HG03139 (cell line): Measurements from ENCODE around the gene HOXD13.

Experiments
- ATAC-seq: cut with Tn5 transposase; IDR thresholded peaks from one replicate; pipeline ENCODE4 v1.9.1; 2021; ENCODE audit not compliant: unreplicated experiment

Gene HOXD13

DNA sequence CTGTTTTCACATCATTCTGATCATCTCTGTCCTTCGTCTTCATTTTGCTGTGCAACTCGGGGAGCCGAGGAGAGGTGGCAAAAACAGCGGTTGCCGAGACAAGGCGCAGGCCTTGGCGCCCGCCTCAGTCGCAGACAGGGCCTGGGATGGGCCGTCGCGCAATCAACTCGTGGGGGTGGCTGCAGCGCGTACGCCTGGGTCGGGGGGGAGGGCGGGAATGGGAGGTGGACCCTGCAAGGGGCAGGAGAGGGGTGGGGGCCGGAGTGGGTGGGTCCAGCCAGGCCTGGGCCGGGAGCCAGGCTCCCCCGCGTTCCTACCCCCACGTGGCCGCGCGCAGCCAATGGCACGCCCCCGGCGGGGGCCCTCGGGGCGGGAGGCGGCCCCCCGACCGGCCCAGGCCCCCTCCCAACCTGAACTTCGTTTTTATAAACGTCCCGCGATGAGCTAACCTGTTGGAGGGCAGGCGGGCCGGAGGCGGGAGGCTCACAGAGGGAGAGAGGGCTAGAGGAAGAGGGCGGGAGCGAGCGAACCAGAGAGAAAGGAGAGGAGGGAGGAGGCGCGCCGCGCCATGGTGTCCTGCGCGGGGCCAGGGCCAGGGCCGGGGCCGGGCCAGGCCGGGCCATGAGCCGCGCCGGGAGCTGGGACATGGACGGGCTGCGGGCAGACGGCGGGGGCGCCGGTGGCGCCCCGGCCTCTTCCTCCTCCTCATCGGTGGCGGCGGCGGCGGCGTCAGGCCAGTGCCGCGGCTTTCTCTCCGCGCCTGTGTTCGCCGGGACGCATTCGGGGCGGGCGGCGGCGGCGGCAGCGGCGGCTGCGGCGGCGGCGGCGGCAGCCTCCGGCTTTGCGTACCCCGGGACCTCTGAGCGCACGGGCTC is at the start of gene HOXD13:
Gene HOXD13, plus strand, starts transcription at position 452 of the 875 bp plus-strand sequence. Its CDS starts 170 bp downstream, at position 622.
- no peak for ATAC-seq

DNA sequence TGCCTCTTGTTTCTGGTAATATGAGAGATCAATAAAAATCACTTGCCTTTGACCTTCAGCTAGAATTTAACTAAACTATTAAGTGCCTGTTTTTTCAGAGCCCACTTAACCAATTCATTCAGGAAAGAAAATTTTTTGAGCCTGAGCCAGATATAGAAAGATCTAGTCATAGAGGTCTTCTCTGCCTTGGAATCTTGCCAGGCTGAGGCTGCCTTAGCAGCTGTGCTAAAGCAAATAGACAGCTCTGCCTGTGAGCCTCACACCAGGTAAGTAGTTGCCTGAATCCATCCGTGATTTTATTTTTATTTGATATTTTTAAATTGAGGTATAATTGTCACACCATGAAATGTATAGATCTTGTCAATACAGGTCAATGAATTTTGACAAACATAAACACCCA is 36.1 kb upstream of the HOXD13 start:
- ATAC-seq, result no peak

- ATAC-seq, result no peak
Measured at GRCh38 chr2:176063958-176064357, 28.6 kb upstream of the HOXD13 start.

GRCh38 chr2:176066645-176067588 is 25.6 kb upstream of the HOXD13 start:
- no peak for ATAC-seq

GRCh38 chr2:176067589-176068418 is 24.7 kb upstream of the HOXD13 start:
- no peak for ATAC-seq

GRCh38 chr2:176068419-176068832 is 24.1 kb upstream of the HOXD13 start:
- ATAC-seq, result no peak

- no peak for ATAC-seq
Measured at GRCh38 chr2:176071330-176072291, 20.9 kb upstream of the HOXD13 start.

DNA sequence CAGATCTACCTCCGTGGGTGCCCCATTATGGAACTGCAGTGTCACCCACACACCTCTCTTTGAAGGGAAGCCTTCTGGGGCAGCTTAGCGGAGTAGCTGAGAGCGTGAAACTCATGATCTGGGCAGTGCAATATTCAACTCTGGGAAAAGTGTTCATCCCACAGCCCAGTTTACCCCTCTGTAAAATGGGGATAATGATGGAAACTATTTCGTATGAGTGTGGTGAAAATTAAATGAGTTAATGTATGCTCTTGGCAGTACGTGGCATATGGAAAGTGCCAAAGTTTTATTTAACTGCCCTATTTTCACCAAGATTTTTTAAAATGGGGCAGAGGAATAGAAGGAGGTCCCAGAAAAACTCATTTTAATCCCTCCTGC is 20.2 kb upstream of the HOXD13 start:
- ATAC-seq, result no peak

DNA sequence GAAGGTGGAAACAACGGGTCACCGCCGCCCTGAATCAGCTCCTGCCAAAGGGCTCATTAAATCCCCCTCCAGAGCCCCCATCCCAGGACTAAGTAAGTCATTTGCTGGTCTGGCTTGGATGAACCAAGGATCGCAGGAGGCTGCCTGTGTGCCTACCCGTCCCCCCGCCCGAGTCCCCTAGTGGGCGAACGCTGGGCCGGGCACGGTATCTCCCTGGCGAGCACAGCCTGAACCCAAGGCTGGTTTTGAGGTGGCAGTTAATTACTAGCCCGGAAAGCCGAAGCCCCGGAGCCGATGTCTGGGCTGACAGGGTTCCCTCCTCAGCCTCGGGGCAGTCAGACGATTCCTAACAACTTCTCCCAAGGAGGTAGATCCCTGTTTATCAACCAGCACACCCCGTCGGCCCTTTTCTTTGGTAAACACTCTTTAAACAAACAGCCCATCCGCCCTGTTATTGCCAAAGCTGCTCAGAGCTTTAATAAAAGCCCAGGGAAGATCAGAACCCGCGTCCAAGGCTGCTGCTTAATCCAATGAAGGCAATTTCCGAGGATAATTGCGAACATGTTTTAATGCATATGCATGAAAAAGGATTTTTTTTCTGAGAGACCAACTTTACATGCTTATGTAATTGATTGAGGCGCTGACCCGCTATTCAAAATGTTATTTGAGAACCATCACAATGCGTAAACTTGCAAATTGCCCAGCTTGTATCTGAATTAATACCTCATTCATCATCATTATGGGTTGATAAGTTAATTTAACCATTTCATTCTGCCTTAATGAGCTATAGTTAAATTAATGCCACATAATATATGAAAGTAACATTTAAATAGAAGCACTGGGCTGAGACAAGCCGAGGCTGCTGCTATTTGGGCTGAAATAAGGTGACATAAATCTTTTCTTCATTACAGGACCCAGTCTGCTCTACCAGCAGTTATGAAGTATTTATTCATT is 19.3 kb upstream of the HOXD13 start:
- ATAC-seq, result no peak

- no peak for ATAC-seq
Measured at GRCh38 chr2:176074919-176075425, 17.5 kb upstream of the HOXD13 start.

DNA sequence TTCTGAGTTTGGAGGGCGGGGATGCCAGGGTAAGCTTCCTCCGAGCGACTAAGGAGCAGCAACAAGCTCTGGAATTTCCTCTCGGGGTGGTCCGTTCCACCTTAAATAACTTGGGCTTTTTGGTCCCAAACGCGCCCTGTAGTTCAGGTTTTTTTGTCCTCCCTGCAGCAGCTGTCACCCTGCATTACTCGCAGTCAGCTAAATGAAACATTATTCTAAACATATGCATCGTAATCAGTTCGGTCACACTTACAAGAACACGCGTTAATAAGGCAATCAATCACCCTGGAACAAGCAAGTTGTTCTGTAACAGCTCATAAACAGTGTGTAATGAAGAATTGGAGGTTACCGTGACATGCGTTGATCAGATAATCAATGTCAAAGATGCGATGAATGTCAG is 17.0 kb upstream of the HOXD13 start:
- no peak for ATAC-seq

DNA sequence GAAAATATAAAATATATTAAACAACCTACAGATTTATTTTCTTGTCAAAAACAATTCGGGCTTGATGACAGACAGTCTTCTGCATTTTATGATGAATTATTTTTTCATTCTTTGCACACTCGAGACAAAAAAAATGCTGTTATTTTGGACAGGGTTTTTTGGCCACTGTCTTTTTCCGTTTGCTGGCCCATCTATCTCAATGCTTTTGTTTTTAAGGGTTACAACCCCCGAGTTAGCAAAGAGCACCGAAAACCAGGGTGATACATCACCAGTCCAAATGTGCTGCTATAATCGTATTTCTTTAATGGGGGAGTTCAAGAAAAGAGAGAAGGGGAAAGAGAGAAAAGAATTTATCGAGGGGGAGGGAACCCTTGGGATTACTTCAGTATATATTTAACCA is 16.5 kb upstream of the HOXD13 start:
- ATAC-seq, result no peak

DNA sequence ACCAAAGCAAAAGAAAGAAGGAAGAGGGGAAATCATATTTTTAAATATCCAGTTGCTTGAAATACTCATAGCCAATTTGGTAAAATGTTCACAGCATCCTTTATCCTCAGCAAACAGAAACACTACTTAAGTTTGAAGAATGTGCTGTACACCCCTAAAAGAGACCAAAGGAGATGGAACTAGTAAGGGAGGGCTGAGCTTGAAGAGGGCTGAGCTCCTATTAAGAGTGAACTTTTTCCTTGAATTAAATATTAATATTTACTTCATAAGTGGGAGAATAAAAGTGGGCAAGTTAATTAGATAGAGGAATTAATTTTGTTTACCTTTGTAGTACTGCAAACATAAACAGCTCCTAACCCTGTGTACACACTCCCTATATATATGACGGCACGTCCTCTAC is 15.7 kb upstream of the HOXD13 start:
- no peak for ATAC-seq

DNA sequence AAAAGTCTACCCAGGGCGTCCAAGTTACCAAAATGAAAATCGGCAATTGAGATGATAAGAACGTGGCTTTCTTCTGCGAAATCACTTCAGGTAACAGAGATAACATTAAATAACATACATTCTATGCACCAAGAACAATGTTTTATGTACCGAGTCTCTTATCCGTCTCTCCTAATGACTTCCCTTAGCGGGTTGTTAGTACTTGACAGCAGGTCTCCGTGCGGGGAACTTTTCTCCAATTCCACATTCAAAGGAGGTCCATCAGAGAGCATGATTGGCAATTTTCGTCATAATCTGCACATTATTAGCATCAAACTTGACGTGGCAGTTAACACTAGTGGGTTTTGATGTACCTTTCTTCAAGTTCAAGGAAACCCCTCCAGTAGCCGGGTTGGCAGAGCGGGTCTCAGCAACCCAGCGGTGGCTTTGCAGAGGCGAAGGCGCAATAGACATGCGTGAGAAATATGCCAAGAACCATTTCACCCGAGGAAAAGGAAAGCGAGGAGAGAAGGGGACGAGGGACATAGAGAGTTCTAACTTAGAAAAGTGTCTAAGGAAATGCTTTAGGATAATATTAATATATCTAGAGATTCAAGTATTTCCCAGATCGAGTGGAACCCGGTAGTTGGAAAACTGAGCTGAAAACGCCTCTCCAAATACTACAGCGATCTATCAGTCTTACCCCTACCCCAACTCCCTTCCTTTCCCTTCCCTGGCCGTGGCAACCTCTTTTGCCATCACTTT is 13.8 kb upstream of the HOXD13 start:
- no peak for ATAC-seq

DNA sequence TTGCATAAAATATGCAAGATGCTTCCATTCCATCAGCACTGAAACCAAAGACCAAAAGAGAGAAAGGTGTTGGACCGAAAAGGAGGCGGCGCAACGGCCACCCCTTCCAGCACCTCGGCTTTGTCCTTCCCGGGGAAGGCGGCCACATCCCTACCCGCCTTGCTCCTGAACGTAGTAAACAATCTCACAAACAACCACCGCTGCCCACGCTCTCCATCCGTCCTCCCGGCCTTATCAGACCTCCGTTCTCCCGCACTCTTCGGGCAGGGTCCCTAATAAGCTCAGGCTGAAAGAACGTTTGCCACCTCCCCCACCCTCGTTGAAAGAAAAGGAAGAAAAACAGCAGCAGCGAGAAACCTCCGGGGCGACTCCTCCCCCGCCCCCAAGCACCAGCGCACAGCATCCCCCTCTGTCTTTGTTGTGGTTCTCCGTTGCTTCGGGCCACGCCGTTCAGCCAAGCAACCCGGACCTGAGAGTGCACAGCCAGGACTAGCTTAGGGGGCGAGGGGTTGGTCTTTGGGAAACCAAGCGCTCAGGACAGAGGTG is 13.2 kb upstream of the HOXD13 start:
- no peak for ATAC-seq

DNA sequence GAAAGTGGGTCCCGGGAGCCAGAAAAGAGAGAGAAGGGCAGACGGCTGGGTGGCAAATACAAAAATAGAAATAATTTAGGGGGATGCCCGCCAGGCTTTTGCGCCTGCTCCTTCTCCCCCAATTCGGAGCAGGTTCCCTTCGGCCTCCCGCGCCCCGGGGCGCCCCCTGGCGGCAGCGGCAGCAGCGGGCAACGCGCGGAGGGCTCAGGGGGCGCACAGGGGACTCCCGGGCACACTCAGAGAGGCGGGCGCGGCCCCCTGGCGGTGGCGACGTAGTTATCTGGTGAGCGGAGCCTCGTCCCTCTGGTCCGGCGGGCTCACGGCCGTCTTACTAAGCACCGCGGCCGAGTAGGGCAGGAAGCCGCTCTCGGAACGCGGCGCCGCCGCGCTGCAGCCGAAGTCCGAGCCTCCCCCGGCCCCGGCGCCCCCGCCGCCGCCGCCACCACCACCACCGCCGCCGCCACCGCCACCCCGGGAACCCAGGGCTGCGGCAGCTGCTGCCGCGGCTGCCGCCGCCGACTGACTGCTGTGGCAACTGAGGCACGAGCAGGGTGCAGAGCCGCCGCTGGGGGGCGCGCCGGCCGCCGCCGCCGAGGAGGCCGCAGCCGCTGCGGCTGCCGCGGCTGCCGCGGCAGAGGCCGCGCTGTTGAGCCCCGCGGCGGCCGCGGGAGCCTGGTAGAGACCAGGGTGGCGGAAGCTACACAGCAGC is 12.5 kb upstream of the HOXD13 start:
- ATAC-seq, result no peak
